Trophoblast cell (in vitro differentiated cells and primary cell): Measurements from ENCODE around the gene ZNF148.
A peak's percentile ranks its signal among the peaks of the same experiment; 100 is the strongest.

ENCODE experiments used
- DNase-seq, 2 donors: peaks; one replicate each; pipeline ENCODE4 v3.0.0-alpha.2; 2016
- H2AFZ ChIP-seq: 2 replicates; pipeline ENCODE4 v1.6.1; 2013; ENCODE audit warnings: low read length, moderate library complexity, mild to moderate bottlenecking; ENCODE audit not compliant: insufficient read depth, poor library complexity
- H2AK5ac ChIP-seq: 2 replicates; pipeline ENCODE4 v1.6.1; 2013; ENCODE audit warnings: mild to moderate bottlenecking, low read length
- H2BK120ac ChIP-seq: 2 replicates; pipeline ENCODE4 v1.6.1; 2013; ENCODE audit warnings: low read length, mild to moderate bottlenecking, moderate library complexity; ENCODE audit not compliant: insufficient read depth, poor library complexity
- H2BK12ac ChIP-seq: 2 replicates; pipeline ENCODE4 v1.6.1; 2013; ENCODE audit warnings: mild to moderate bottlenecking, low read length, moderate library complexity
- H2BK5ac ChIP-seq: 2 replicates; pipeline ENCODE4 v1.6.1; 2013; ENCODE audit warnings: low read length, low read depth, moderate library complexity, mild to moderate bottlenecking; ENCODE audit not compliant: poor library complexity
- H3K14ac ChIP-seq: 2 replicates; pipeline ENCODE4 v1.6.1; 2013; ENCODE audit warnings: mild to moderate bottlenecking, low read length
- H3K18ac ChIP-seq: 2 replicates; pipeline ENCODE4 v1.6.1; 2013; ENCODE audit warnings: mild to moderate bottlenecking, low read length
- H3K23ac ChIP-seq: 2 replicates; pipeline ENCODE4 v1.6.1; 2013; ENCODE audit warnings: low read length
- H3K27ac ChIP-seq: 2 replicates; pipeline ENCODE4 v1.5.1; 2013; ENCODE audit warnings: low read depth, mild to moderate bottlenecking, inconsistent platforms, low read length, moderate library complexity
- H3K27me3 ChIP-seq: 2 replicates; pipeline ENCODE4 v1.6.1; 2013; ENCODE audit warnings: inconsistent platforms, mild to moderate bottlenecking, low read length, moderate library complexity; ENCODE audit not compliant: insufficient read depth
- H3K36me3 ChIP-seq, 2 experiments: 1 replicate in 1 of 2; 2 replicates in 1 of 2; pipeline ENCODE4 v1.6.1; 2013; ENCODE audit warnings: low read length in 2 of 2, mild to moderate bottlenecking in 2 of 2, moderate library complexity in 1 of 2; ENCODE audit not compliant: insufficient read depth in 2 of 2, control insufficient read depth in 1 of 2
- H3K4ac ChIP-seq: 2 replicates; pipeline ENCODE4 v1.6.1; 2013; ENCODE audit warnings: low read depth, mild to moderate bottlenecking, low read length, moderate library complexity
- H3K4me1 ChIP-seq, 2 experiments: 1 replicate in 1 of 2; 2 replicates in 1 of 2; pipeline ENCODE4 v1.6.1; 2013; ENCODE audit warnings: low read length in 2 of 2, mild to moderate bottlenecking in 2 of 2, moderate library complexity in 1 of 2; ENCODE audit not compliant: insufficient read depth in 2 of 2, control insufficient read depth in 1 of 2
- H3K4me2 ChIP-seq: 2 replicates; pipeline ENCODE4 v1.6.1; 2013; ENCODE audit warnings: inconsistent platforms, mild to moderate bottlenecking, low read length, moderate library complexity
- H3K4me3 ChIP-seq: 2 replicates; pipeline ENCODE4 v1.5.1; 2013; ENCODE audit warnings: mild to moderate bottlenecking, low read depth, low read length, inconsistent platforms
- H3K79me1 ChIP-seq: one replicate; pipeline ENCODE4 v1.6.1; 2013; ENCODE audit warnings: low read length
- H3K79me2 ChIP-seq: 2 replicates; pipeline ENCODE4 v1.6.1; 2013; ENCODE audit warnings: low read length, mild to moderate bottlenecking; ENCODE audit not compliant: control insufficient read depth, insufficient read depth, poor library complexity
- H3K9ac ChIP-seq: 2 replicates; pipeline ENCODE4 v1.6.1; 2013; ENCODE audit warnings: mild to moderate bottlenecking, low read length
- H3K9me3 ChIP-seq: 2 replicates; pipeline ENCODE4 v1.6.1; 2013; ENCODE audit warnings: low read depth, mild to moderate bottlenecking, control low read depth, inconsistent platforms, low read length; ENCODE audit not compliant: insufficient read depth
- H4K12ac ChIP-seq: 2 replicates; pipeline ENCODE4 v1.6.1; 2013; ENCODE audit warnings: low read depth, mild to moderate bottlenecking, low read length, moderate library complexity
- H4K8ac ChIP-seq: 2 replicates; pipeline ENCODE4 v1.6.1; 2013; ENCODE audit warnings: low read depth, mild to moderate bottlenecking, low read length, moderate library complexity
- H4K91ac ChIP-seq: one replicate; pipeline ENCODE4 v1.6.1; 2013; ENCODE audit warnings: low read depth, mild to moderate bottlenecking, low read length, moderate library complexity
- WGBS: extraction: QIAGEN DNeasy Blood & Tissue Kit; methylation state at CpG from one replicate; pipeline ENCODE4 v1.1.7; 2013; ENCODE audit warnings: missing lambda C conversion rate; ENCODE audit not compliant: insufficient read length, insufficient coverage; ENCODE audit errors: extremely low coverage; 5-methylcytosine and 5-hydroxymethylcytosine counted together

The ZNF148 gene

DNA sequence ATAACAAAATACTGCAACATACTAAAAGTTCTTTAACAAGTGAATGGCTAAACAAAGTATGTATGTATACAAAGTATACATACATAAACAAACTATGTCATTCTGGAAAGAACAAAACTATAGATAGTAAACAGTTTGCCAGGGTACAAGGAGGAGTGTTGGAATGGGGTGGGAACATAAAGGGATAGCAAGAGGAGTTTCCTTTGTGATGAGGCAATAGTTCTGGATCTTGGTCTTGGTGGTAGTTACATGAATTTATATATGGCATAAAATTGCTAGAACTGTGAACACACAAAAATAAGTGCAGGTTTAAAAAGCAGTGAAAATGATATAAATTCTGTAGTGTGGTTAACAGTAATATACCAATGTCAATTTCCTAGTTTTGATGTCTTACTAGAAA, 22.0 kb downstream of the ZNF148 start:
- H2BK5ac ChIP-seq, result no peak overlapping the region
- no peak overlapping the region for H2AK5ac ChIP-seq
- no peak overlapping the region for H3K4ac ChIP-seq
- H2BK120ac ChIP-seq, result no peak overlapping the region
- no peaks in the 10 kb centered on the region for H3K36me3 ChIP-seq
- H3K27ac ChIP-seq, result no peak overlapping the region
- no peak overlapping the region for H3K14ac ChIP-seq
- H4K91ac ChIP-seq, result no peak overlapping the region
- DNase-seq, result no peak
- H3K9ac ChIP-seq, result no peak overlapping the region
- no peak overlapping the region for H2AFZ ChIP-seq
- no peak overlapping the region for H4K8ac ChIP-seq
- H4K12ac ChIP-seq, result no peak overlapping the region
- H3K79me1 ChIP-seq, result no peaks in the 10 kb centered on the region
- H3K27me3 ChIP-seq, result no peaks in the 10 kb centered on the region
- H3K79me2 ChIP-seq, result peaks cover 5% of the 10 kb centered on the region
- no peak overlapping the region for H3K4me2 ChIP-seq
- no peaks in the 10 kb centered on the region for H3K9me3 ChIP-seq
- H2BK12ac ChIP-seq, result no peak overlapping the region
- H3K23ac ChIP-seq, result no peak overlapping the region
- no peak overlapping the region for H3K4me3 ChIP-seq
- no peak overlapping the region for H3K18ac ChIP-seq
- H3K4me1 ChIP-seq, result no peaks in the 10 kb centered on the region

DNA sequence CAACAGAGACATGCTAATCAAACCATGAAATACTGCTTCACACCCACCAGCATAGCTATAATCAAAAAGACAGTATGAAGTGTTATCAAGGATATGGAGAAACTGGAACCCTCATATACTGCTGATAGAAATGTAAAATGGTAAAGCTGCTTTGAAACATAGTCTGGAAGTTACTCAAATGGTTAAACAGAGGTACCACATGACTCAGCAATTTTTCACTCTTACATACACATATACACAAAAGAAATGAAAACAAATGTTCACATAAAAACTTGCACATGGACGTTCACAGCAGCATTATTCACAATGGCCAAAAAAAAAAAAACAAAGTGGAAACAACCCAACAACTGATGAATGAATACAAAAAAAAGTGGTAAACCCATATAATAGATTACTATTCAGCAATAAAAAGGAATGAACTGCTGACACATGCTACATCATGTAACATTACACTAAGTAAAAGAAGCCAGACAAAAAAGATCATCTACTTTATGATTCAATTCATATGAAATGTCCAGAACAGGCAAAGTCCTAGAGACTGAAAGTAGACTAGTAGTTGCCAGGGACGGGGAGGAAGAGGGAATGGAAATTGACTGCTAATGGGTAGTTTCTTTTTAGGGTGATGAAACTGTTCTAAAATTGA, 23.2 kb downstream of the ZNF148 start:
- Histone ChIP-seq H4K12ac (no peak overlapping the region), H3K4ac (no peak overlapping the region), H3K9me3 (no peaks in the 10 kb centered on the region), H3K4me2 (no peak overlapping the region), H3K4me3 (no peak overlapping the region), H4K91ac (no peak overlapping the region), H3K18ac (no peak overlapping the region), H3K36me3 (no peaks in the 10 kb centered on the region), H3K14ac (no peak overlapping the region), H3K79me1 (no peaks in the 10 kb centered on the region), H2BK120ac (no peak overlapping the region), H3K27ac (no peak overlapping the region), H3K27me3 (no peaks in the 10 kb centered on the region), H3K79me2 (peaks cover 4% of the 10 kb centered on the region), H4K8ac (no peak overlapping the region), H3K23ac (no peak overlapping the region), H3K9ac (no peak overlapping the region), H3K4me1 (no peaks in the 10 kb centered on the region), H2BK12ac (no peak overlapping the region), H2AFZ (no peak overlapping the region), H2BK5ac (no peak overlapping the region), H2AK5ac (no peak overlapping the region)
- DNase-seq, result no peak
- no CpG with 5 or more reads among the region's 2 CpGs for WGBS

DNA sequence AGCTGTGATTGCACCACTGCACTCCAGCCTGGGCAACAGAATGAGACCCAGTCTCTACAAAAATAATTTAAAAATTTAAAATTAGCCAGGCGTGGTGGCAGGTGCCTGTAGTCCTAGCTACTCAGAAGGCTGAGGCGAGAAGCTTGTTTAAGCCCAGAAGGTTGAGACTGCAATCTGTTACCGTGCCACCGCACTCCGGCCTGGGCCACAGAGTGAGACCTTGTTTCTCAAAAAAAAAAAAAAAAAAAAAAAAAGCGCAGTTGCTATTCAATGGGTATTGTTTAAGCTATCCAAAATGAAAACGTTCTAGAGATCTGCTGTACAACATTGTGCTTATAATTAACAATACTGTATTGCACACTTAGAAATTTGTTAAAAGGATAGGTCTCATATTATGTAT, 24.0 kb downstream of the ZNF148 start:
- no peaks in the 10 kb centered on the region for H3K27me3 ChIP-seq
- DNase-seq, result no peak
- no peaks in the 10 kb centered on the region for H3K79me1 ChIP-seq
- H2BK12ac ChIP-seq, result no peak overlapping the region
- no peak overlapping the region for H3K27ac ChIP-seq
- no peak overlapping the region for H3K4me2 ChIP-seq
- no peak overlapping the region for H2BK120ac ChIP-seq
- no peaks in the 10 kb centered on the region for H3K4me1 ChIP-seq
- H3K36me3 ChIP-seq, result no peaks in the 10 kb centered on the region
- H3K79me2 ChIP-seq, result peaks cover 4% of the 10 kb centered on the region
- no peak overlapping the region for H3K23ac ChIP-seq
- H3K4ac ChIP-seq, result no peak overlapping the region
- H4K91ac ChIP-seq, result no peak overlapping the region
- no peak overlapping the region for H3K4me3 ChIP-seq
- WGBS, result no CpG with 5 or more reads among the region's 7 CpGs
- H4K12ac ChIP-seq, result no peak overlapping the region
- H2AK5ac ChIP-seq, result no peak overlapping the region
- H3K9ac ChIP-seq, result no peak overlapping the region
- H4K8ac ChIP-seq, result no peak overlapping the region
- H3K18ac ChIP-seq, result no peak overlapping the region
- no peak overlapping the region for H2BK5ac ChIP-seq
- no peak overlapping the region for H3K14ac ChIP-seq
- no peak overlapping the region for H2AFZ ChIP-seq
- H3K9me3 ChIP-seq, result no peaks in the 10 kb centered on the region

DNA sequence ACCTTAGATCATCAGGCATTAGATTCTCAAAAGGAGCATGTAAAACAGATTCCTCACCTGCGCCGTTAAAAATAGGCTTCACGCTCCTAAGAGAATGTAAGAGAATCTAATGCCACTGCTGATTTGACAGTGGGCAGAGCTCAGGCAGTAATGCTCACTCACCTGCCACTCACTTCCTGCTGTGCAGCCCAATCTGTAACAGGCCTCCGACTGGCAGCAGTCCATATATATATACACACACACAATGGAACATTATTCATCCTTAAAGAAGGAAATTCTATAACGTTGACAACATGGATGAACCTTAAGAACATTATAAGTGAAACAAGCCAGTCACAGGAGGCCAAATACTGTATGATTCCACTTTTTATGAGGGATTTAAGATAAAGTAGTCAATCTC, 24.5 kb downstream of the ZNF148 start:
- no CpG with 5 or more reads among the region's 5 CpGs for WGBS
- H3K79me2 ChIP-seq, result peaks cover 4% of the 10 kb centered on the region
- H2BK120ac ChIP-seq, result no peak overlapping the region
- no peak overlapping the region for H4K91ac ChIP-seq
- H3K4ac ChIP-seq, result peak overlapping the region; percentile 83
- no peak overlapping the region for H4K12ac ChIP-seq
- H3K4me3 ChIP-seq, result no peak overlapping the region
- H3K4me1 ChIP-seq, result no peaks in the 10 kb centered on the region
- no peaks in the 10 kb centered on the region for H3K79me1 ChIP-seq
- H4K8ac ChIP-seq, result no peak overlapping the region
- H2BK12ac ChIP-seq, result no peak overlapping the region
- H3K27ac ChIP-seq, result no peak overlapping the region
- H3K9ac ChIP-seq, result no peak overlapping the region
- no peak overlapping the region for H3K4me2 ChIP-seq
- no peaks in the 10 kb centered on the region for H3K27me3 ChIP-seq
- H2AFZ ChIP-seq, result no peak overlapping the region
- no peak overlapping the region for H3K23ac ChIP-seq
- H2AK5ac ChIP-seq, result no peak overlapping the region
- H3K14ac ChIP-seq, result no peak overlapping the region
- DNase-seq, result no peak
- no peaks in the 10 kb centered on the region for H3K36me3 ChIP-seq
- no peaks in the 10 kb centered on the region for H3K9me3 ChIP-seq
- H2BK5ac ChIP-seq, result no peak overlapping the region
- H3K18ac ChIP-seq, result no peak overlapping the region
